Natural killer cell (primary cell): ENCODE results near the gene CAT. TPM values are rescaled to one million over a fixed set of nuclear protein-coding genes. Genes with fewer than 3 reads are reported as not detected.
A peak's percentile ranks its signal among the peaks of the same experiment; 100 is the strongest.

Source experiments
- ATAC-seq, 3 donors: fragments of 150-1000 bp in 2 of 3; fragments of 200-7000 bp in 1 of 3; cut with Tn5 transposase; 1 replicate in 1 of 3; 2 replicates in 2 of 3; pipeline ENCODE4 v1.10.0; 2021; ENCODE audit warnings: mild to moderate bottlenecking in 2 of 3, moderate library complexity in 2 of 3
- DNase-seq, 2 donors: peaks; one replicate each; pipeline versions ENCODE4 v3.0.0 to v3.0.0-alpha.2; 2013 to 2021; ENCODE audit warnings: mixed read lengths in 1 of 2
- H3K27ac ChIP-seq: one replicate; pipeline ENCODE4 v1.5.1; 2013; ENCODE audit warnings: mild to moderate bottlenecking, low read length
- H3K27me3 ChIP-seq: one replicate; pipeline ENCODE4 v1.6.1; 2013; ENCODE audit warnings: low read length; ENCODE audit not compliant: control insufficient read depth, insufficient read depth
- H3K36me3 ChIP-seq: one replicate; pipeline ENCODE4 v1.6.1; 2013; ENCODE audit warnings: low read length; ENCODE audit not compliant: control insufficient read depth, insufficient read depth
- H3K4me1 ChIP-seq: one replicate; pipeline ENCODE4 v1.6.1; 2013; ENCODE audit warnings: low read length; ENCODE audit not compliant: control insufficient read depth, insufficient read depth
- H3K4me3 ChIP-seq: one replicate; pipeline ENCODE4 v1.5.1; 2013; ENCODE audit warnings: low read length
- H3K9me3 ChIP-seq: one replicate; pipeline ENCODE4 v1.6.1; 2013; ENCODE audit warnings: low read length; ENCODE audit not compliant: control insufficient read depth, insufficient read depth
- H3K27ac Mint-ChIP-seq, 2 donors: one replicate each; pipeline ENCODE4 v1.8.0; 2022; ENCODE audit warnings: mild to moderate bottlenecking in 2 of 2, mixed read lengths in 2 of 2, moderate library complexity in 1 of 2
- H3K27me3 Mint-ChIP-seq, 2 donors: one replicate each; pipeline ENCODE4 v1.8.0; 2022; ENCODE audit warnings: low read depth in 2 of 2, mixed read lengths in 2 of 2
- H3K36me3 Mint-ChIP-seq: one replicate; pipeline ENCODE4 v1.8.0; 2022; ENCODE audit warnings: mixed read lengths
- H3K4me1 Mint-ChIP-seq, 2 donors: one replicate each; pipeline ENCODE4 v1.8.0; 2022; ENCODE audit warnings: mixed read lengths in 2 of 2
- H3K4me3 Mint-ChIP-seq: one replicate; pipeline ENCODE4 v1.8.0; 2022; ENCODE audit warnings: mild to moderate bottlenecking, moderate library complexity, mixed read lengths
- H3K9me3 Mint-ChIP-seq, 2 donors: one replicate each; pipeline ENCODE4 v1.8.0; 2022; ENCODE audit warnings: mixed read lengths in 2 of 2
- WGBS: methylation state at CpG from one replicate; pipeline ENCODE4 v1.1.7; 2013; ENCODE audit warnings: missing lambda C conversion rate; ENCODE audit not compliant: insufficient coverage; 5-methylcytosine and 5-hydroxymethylcytosine counted together
- intact Hi-C: fragments of 100-400 bp; cut with micrococcal nuclease; formaldehyde crosslinking; loops from one replicate; pipeline ENCODE4 v1.14.2; 2022
- total RNA-seq, 4 donors: library from RNA; stranded (reverse); fragments of 120-200 nt in 1 of 4; gene quantifications; one replicate each; pipeline versions ENCODE4 v1.2.3 to v1.2.4, GENCODE V29; 2013 to 2022
- TF ChIP-seq, protein P1 (sequence below): fragments of 200-600 bp; IDR thresholded peaks from one replicate; pipeline ENCODE4 v1.8.0; 2022; ENCODE audit warnings: antibody characterized with exemption

CAT gene
- total RNA-seq, 3 donors from 2014 or later (not counting 1 experiment from before 2014, with no cell fraction given) = 31.0 to 43.9 (median 36.3) TPM

DNA sequence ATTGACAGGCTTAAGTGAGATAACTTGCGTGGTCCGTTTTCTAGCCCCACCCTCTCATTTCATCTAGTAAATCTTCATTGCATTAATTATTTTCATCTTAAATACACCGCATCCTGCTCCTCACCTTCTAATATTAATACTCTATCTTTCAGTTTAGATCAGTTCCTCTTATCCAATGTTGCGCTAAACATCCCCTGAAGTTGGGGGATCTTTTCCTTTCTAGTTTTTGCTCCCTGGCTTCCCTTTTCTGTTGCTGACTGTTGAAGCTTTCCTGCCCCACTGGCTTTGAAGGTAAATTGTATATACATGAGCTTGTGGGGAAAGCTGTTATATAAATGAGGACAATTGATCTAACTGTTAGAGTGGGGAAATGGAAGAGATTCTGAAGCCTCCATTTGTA is 7.2 kb downstream of the CAT start:
- Histone ChIP-seq H3K27ac (no peak overlapping the region), H3K9me3 (no peaks in the 10 kb centered on the region), H3K27me3 (no peaks in the 10 kb centered on the region), H3K4me1 (peaks cover 11% of the 10 kb centered on the region), H3K4me3 (no peak overlapping the region), H3K36me3 (peaks cover 13% of the 10 kb centered on the region)
- Mint-ChIP-seq H3K27me3 (no peaks in the 10 kb centered on the region), H3K4me1 (peaks cover 45 to 54% of the 10 kb centered on the region in 2 donors), H3K27ac (no peak overlapping the region), H3K9me3 (no peaks in the 10 kb centered on the region), H3K36me3 (no peaks in the 10 kb centered on the region), H3K4me3 (no peak overlapping the region)
- DNase-seq (no peak), ATAC-seq (no peak)
- intact Hi-C loops = no loop called here
- 83% methylated on average over 4 of the region's 4 CpGs for WGBS
- TF ChIP-seq, protein P1, sequence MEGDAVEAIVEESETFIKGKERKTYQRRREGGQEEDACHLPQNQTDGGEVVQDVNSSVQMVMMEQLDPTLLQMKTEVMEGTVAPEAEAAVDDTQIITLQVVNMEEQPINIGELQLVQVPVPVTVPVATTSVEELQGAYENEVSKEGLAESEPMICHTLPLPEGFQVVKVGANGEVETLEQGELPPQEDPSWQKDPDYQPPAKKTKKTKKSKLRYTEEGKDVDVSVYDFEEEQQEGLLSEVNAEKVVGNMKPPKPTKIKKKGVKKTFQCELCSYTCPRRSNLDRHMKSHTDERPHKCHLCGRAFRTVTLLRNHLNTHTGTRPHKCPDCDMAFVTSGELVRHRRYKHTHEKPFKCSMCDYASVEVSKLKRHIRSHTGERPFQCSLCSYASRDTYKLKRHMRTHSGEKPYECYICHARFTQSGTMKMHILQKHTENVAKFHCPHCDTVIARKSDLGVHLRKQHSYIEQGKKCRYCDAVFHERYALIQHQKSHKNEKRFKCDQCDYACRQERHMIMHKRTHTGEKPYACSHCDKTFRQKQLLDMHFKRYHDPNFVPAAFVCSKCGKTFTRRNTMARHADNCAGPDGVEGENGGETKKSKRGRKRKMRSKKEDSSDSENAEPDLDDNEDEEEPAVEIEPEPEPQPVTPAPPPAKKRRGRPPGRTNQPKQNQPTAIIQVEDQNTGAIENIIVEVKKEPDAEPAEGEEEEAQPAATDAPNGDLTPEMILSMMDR = no peak

DNA sequence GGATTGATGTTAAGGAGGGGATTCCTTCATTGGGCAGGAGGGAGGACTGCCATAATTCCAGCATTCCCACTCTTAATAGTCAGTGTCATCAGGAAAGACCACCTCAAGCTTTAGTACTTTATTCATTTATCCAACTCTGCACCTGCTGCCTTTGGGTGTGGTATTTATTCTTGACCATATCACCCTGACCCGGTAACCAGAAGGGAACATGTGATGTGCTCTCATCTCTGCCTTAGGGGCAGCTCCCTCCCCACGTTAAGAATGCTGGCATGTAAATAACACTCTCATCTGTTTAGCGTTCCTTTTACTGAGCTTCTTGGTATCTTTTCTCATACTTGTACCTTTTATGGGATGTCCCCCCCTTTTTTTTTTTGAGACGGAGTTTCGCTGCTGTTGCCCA is 7.7 kb downstream of the CAT start:
- 90% methylated on average over 5 of the region's 5 CpGs for WGBS
- no peaks in the 10 kb centered on the region for H3K36me3 Mint-ChIP-seq
- DNase-seq (no peak), ATAC-seq (no peak)
- Histone ChIP-seq H3K27me3 (no peaks in the 10 kb centered on the region), H3K4me3 (no peak overlapping the region), H3K9me3 (no peaks in the 10 kb centered on the region), H3K27ac (no peak overlapping the region), H3K4me1 (peaks cover 11% of the 10 kb centered on the region), H3K36me3 (peaks cover 18% of the 10 kb centered on the region)
- H3K27ac Mint-ChIP-seq = no peak overlapping the region
- TF ChIP-seq, protein P1 = no peak
- intact Hi-C loops = no loop called here
- H3K9me3 Mint-ChIP-seq = no peaks in the 10 kb centered on the region
- no peak overlapping the region for H3K4me3 Mint-ChIP-seq
- peaks cover 40 to 54% of the 10 kb centered on the region in 2 donors for H3K4me1 Mint-ChIP-seq
- H3K27me3 Mint-ChIP-seq = no peaks in the 10 kb centered on the region

- Mint-ChIP-seq H3K36me3 (peaks cover 6% of the 10 kb centered on the region), H3K9me3 (no peaks in the 10 kb centered on the region), H3K27ac (no peak overlapping the region), H3K27me3 (no peaks in the 10 kb centered on the region), H3K4me1 (peaks cover 39 to 54% of the 10 kb centered on the region in 2 donors), H3K4me3 (no peak overlapping the region)
- Histone ChIP-seq H3K4me1 (peaks cover 11% of the 10 kb centered on the region), H3K36me3 (peaks cover 24% of the 10 kb centered on the region), H3K4me3 (no peak overlapping the region), H3K27me3 (no peaks in the 10 kb centered on the region), H3K9me3 (no peaks in the 10 kb centered on the region), H3K27ac (no peak overlapping the region)
- TF ChIP-seq, protein P1 = no peak
- DNase-seq = no peak
- ATAC-seq = no peak
- intact Hi-C loops = no loop called here
Observed at GRCh38 chr11:34447044-34447443, 8.3 kb downstream of the CAT start.

DNA sequence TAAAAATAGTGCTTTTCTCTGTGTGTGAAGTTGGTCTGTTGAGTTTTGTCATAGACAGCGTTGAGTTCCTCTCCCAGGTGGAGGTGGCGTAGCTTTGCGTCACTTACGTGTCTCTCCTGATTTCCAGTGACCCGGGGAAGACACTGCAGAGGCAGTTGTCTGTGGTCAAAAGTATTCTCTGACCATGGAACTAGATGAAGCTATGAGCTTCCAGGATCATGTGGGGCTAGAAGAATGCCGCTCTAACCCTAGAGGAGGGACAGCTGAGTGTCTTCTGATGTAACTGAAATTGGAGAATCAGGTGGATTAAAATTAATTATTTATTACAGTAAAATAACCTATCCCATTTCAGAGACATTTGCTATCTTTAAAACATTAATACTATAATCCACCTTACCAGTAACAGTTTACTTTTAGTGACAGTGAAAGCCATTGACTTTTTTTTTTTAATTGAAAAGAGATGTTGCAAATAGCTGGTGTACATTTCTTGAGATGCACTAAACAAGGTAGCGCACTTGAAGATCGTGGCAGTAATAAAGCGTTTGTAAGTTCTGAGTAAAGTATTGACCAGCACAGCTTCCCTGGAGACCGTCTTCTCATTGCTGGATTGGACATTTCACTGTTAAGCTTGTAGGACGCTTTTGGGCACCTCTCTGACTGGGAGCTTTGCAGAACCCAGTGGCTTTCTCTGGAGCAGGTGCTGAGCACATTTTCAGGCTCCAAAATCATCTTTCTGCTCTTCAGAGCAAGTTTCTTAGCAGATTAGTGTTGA is 9.7 kb downstream of the CAT start:
- peaks cover 11% of the 10 kb centered on the region for H3K4me1 ChIP-seq
- H3K4me3 ChIP-seq = no peak overlapping the region
- Mint-ChIP-seq H3K4me3 (no peak overlapping the region), H3K27ac (peak overlapping the region; percentile 63 to 68), H3K4me1 (peaks cover 33 to 50% of the 10 kb centered on the region in 2 donors), H3K36me3 (peaks cover 16% of the 10 kb centered on the region), H3K9me3 (no peaks in the 10 kb centered on the region), H3K27me3 (no peaks in the 10 kb centered on the region)
- intact Hi-C loops = no loop called here
- 86% methylated on average over 10 of the region's 11 CpGs for WGBS
- H3K36me3 ChIP-seq = peaks cover 37% of the 10 kb centered on the region
- TF ChIP-seq, protein P1 = no peak
- no peak overlapping the region for H3K27ac ChIP-seq
- H3K27me3 ChIP-seq = no peaks in the 10 kb centered on the region
- no peaks in the 10 kb centered on the region for H3K9me3 ChIP-seq
- ATAC-seq (no peak), DNase-seq (no peak)
